Glomerular endothelial cell (primary cell): ENCODE data around the gene LHCGR. TPM values are rescaled to one million over a fixed set of nuclear protein-coding genes. Genes with fewer than 3 reads are reported as not detected.
"Not testable (repeated sequence)": the region's sequence is repeated elsewhere in the genome, so short reads cannot be mapped to it uniquely, and the experiment has no call there.

Experiments used
- DNase-seq: peaks from one replicate; pipeline ENCODE4 v3.0.0-alpha.2; 2011; ENCODE audit warnings: low read depth, low spot score; ENCODE audit errors: extremely low read depth
- total RNA-seq: library from RNA; depleted of rRNA; stranded (reverse); fragments of >200 nt; gene quantifications from 2 replicates; pipeline ENCODE4 v1.2.3, GENCODE V29; 2015

The LHCGR gene
- total RNA-seq, 1 donor from 2014 or later = 0.70 TPM

- DNase-seq = no peak
These were observed 41.9 kb downstream of the LHCGR start for GRCh38 chr2:48713647-48714046.

GRCh38 chr2:48712151-48712550 is 43.4 kb downstream of the LHCGR start:
- DNase-seq = no peak

- DNase-seq = no peak
These were observed 44.2 kb downstream of the LHCGR start for GRCh38 chr2:48711343-48711742.

- DNase-seq = no peak
These were observed 46.2 kb downstream of the LHCGR start for GRCh38 chr2:48709096-48710034.

- DNase-seq = no peak
These were observed 48.1 kb downstream of the LHCGR start for GRCh38 chr2:48707466-48707865.

GRCh38 chr2:48703621-48704020 is 51.9 kb downstream of the LHCGR start:
- DNase-seq = not testable (repeated sequence)

- DNase-seq = no peak
These were observed 56.1 kb downstream of the LHCGR start for GRCh38 chr2:48699348-48699930.

GRCh38 chr2:48696881-48697280 is 58.6 kb downstream of the LHCGR start:
- no peak for DNase-seq

GRCh38 chr2:48695991-48696390 is 59.5 kb downstream of the LHCGR start:
- no peak for DNase-seq

GRCh38 chr2:48694149-48694548 is 61.4 kb downstream of the LHCGR start:
- DNase-seq = no peak

GRCh38 chr2:48693645-48694044 is 61.9 kb downstream of the LHCGR start:
- DNase-seq = no peak

GRCh38 chr2:48693066-48693465 is 62.5 kb downstream of the LHCGR start:
- no peak for DNase-seq

GRCh38 chr2:48691935-48692691 is 63.4 kb downstream of the LHCGR start:
- DNase-seq = no peak

GRCh38 chr2:48685126-48685525 is 70.4 kb downstream of the LHCGR start:
- DNase-seq = no peak

- DNase-seq = no peak
These were observed 78.1 kb downstream of the LHCGR start for GRCh38 chr2:48677450-48677849.

GRCh38 chr2:48674933-48675332 is 80.6 kb downstream of the LHCGR start:
- no peak for DNase-seq

- no peak for DNase-seq
These were observed 81.9 kb downstream of the LHCGR start for GRCh38 chr2:48673581-48673980.

- no peak for DNase-seq
These were observed 86.5 kb downstream of the LHCGR start for GRCh38 chr2:48668992-48669391.

GRCh38 chr2:48651158-48651790 is 104.2 kb downstream of the LHCGR start:
- no peak for DNase-seq

GRCh38 chr2:48638261-48638660 is 117.3 kb downstream of the LHCGR start:
- no peak for DNase-seq
